Brain pericyte (primary cell): Measurements from ENCODE around the gene FADD.
"Not testable (repeated sequence)": the region's sequence is repeated elsewhere in the genome, so short reads cannot be mapped to it uniquely, and the experiment has no call there.

Experiments
- DNase-seq: peaks from one replicate; pipeline ENCODE4 v3.0.0-alpha.2; 2012; ENCODE audit warnings: low read depth, low spot score

Gene FADD

GRCh38 chr11:70205049-70205725 lies 2.1 kb downstream of the FADD start:
- DNase-seq: no peak

GRCh38 chr11:70205766-70206165 lies 2.7 kb downstream of the FADD start:
- no peak for DNase-seq

GRCh38 chr11:70206226-70206981 lies 3.3 kb downstream of the FADD start:
- no peak for DNase-seq

GRCh38 chr11:70206982-70207376 lies 3.9 kb downstream of the FADD start:
- DNase-seq: no peak

- no peak for DNase-seq
These were observed 4.5 kb downstream of the FADD start for GRCh38 chr11:70207531-70208131.

- no peak for DNase-seq
These were observed 6.4 kb downstream of the FADD start for GRCh38 chr11:70209391-70209912.

GRCh38 chr11:70210051-70210501 lies 7.0 kb downstream of the FADD start:
- DNase-seq: no peak

- DNase-seq: no peak
These were observed 7.4 kb downstream of the FADD start for GRCh38 chr11:70210530-70210929.

- DNase-seq: no peak
These were observed 9.2 kb downstream of the FADD start for GRCh38 chr11:70212227-70212811.

- DNase-seq: not testable (repeated sequence)
These were observed 14.3 kb downstream of the FADD start for GRCh38 chr11:70217388-70217787.

- DNase-seq: not testable (repeated sequence)
These were observed 15.0 kb downstream of the FADD start for GRCh38 chr11:70218076-70218475.

- no peak for DNase-seq
These were observed 17.0 kb downstream of the FADD start for GRCh38 chr11:70220136-70220535.

GRCh38 chr11:70220920-70221319 lies 17.8 kb downstream of the FADD start:
- no peak for DNase-seq

- no peak for DNase-seq
These were observed 22.6 kb downstream of the FADD start for GRCh38 chr11:70225681-70226177.

- no peak for DNase-seq
These were observed 23.1 kb downstream of the FADD start for GRCh38 chr11:70226183-70226582.

GRCh38 chr11:70226967-70227366 lies 23.9 kb downstream of the FADD start:
- no peak for DNase-seq

GRCh38 chr11:70229737-70230136 lies 26.6 kb downstream of the FADD start:
- DNase-seq: no peak

GRCh38 chr11:70230151-70230839 lies 27.2 kb downstream of the FADD start:
- DNase-seq: no peak

- DNase-seq: no peak
These were observed 28.0 kb downstream of the FADD start for GRCh38 chr11:70230840-70231710.

GRCh38 chr11:70233034-70233433 lies 29.9 kb downstream of the FADD start:
- DNase-seq: no peak
